GM19324 (cell line): ENCODE measurements around the gene ANKRD30A.
"Not testable (repeated sequence)": the region's sequence is repeated elsewhere in the genome, so short reads cannot be mapped to it uniquely, and the experiment has no call there.

ENCODE experiments used
- ATAC-seq: cut with Tn5 transposase; IDR thresholded peaks from one replicate; pipeline ENCODE4 v1.9.1; 2021; ENCODE audit warnings: mild to moderate bottlenecking, moderate library complexity; ENCODE audit not compliant: unreplicated experiment, low FRiP score

The ANKRD30A gene

DNA sequence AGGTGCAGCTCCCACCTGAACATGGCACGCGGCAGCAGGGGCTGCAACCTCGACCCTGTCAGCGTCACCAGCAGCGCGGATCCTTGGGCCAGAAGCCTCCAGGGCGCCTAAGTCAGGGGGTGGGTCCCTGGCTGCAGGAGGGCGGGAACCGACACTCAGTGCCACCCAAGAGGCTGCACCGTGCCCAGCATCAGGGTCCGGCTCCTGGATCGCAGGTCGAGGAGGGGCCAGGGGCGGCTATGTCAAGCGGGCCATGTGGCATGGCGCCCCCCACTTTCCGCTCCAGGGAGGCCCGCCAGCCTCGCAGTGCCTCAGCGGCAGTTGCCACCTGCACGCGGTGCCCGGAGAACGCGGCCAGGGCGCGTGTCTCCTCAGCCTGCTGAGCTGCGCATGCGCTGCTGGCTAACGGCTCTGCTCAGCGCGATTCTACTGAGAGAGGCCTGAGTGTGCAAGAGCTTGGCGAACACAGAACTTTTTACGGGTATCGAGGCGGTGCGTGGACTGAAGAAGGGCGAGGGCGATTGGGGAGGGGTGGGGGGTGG is at the start of gene ANKRD30A:
Gene ANKRD30A (plus strand): TSS at position 408 of the 542 bp plus-strand sequence. CDS start 190 bp downstream, outside the sequence.
- ATAC-seq, result no peak

- ATAC-seq, result not testable (repeated sequence)
Measured at GRCh38 chr10:37076083-37076482, 49.3 kb upstream of the ANKRD30A start.

- no peak for ATAC-seq
Measured at GRCh38 chr10:37095792-37096573, 29.4 kb upstream of the ANKRD30A start.

DNA sequence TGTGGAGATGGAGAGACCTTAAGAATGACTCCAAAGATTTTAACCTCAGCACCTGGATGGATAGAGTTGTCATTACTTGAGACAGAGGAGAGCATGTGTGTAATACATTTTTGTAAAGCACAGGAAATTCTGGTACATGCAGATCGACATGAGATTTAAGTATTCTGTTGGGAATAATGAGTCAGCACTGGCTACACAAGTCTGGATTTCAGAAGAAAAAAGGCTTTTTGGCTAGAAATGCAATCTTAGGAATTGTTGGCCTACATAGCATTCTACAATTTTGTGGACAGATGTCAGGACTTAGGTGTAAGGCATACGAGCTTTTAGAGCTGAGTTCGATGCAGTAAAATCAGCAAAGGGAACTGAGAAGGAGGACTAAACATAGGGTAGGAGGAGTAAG is 24.1 kb upstream of the ANKRD30A start:
- ATAC-seq, result no peak

- ATAC-seq, result no peak
Measured at GRCh38 chr10:37109000-37109399, 16.4 kb upstream of the ANKRD30A start.

DNA sequence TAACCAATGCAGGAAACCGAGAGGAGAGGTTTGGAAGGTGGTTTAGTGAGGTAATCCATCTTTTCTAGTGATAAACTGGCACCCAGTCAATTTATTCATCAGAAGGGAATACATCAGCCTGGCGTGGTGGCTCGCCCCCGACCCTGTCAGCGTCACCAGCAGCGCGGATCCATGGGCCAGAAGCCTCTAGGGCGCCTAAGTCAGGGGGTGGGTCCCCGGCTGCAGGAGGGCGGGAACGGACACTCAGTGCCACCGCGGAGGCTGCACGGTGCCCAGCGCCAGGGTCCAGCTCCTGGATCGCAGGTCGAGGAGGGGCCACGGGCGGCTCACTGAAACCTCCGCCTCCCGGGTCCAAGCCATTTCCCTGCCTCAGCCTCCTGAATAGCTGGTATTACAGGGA is 866 bp upstream of the ANKRD30A start:
- ATAC-seq, result no peak

GRCh38 chr10:37125921-37126320 is 523 bp downstream of the ANKRD30A start:
- ATAC-seq, result no peak

GRCh38 chr10:37146443-37146842 is 21.0 kb downstream of the ANKRD30A start:
- ATAC-seq, result no peak

GRCh38 chr10:37162430-37162829 is 37.0 kb downstream of the ANKRD30A start:
- not testable (repeated sequence) for ATAC-seq

GRCh38 chr10:37171945-37172344 is 46.5 kb downstream of the ANKRD30A start:
- ATAC-seq, result not testable (repeated sequence)

- ATAC-seq, result not testable (repeated sequence)
Measured at GRCh38 chr10:37178296-37178695, 52.9 kb downstream of the ANKRD30A start.

DNA sequence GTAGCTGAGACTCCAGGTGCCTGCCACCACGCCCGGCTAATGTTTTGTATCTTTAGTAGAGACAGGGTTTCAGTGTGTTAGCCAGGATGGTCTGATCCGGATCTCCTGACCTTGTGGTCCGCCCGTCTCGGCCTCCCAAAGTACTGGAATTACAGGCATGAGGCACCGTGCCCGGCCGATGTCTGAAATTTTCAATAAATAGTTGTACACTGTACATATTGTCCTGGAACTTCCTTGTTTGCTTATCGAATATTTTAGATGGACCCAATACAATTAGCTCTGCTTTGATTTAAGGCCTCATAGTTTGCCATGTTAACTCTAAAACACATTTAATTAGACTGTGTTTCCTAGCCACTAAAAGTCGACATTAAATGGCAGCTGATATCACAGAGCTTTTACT is 57.3 kb downstream of the ANKRD30A start:
- not testable (repeated sequence) for ATAC-seq

DNA sequence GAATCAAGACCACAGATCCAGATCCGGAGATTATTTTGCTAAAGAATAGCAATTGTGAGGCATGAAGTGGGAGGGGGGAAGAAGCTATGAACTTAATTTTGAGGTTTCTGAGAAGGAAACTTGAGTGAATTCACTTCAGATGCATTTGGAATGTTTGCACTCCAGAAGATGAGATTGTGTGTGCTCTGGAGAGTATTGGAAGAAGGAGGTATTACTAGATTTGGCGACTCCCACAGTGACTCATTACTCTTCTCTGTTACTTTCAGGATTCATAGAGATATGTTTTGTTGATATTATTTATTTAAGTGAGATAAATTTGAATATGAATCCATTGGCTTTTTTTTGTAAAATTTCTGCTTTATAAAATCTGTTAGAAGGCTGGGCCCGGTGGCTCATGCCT is 80.7 kb downstream of the ANKRD30A start:
- ATAC-seq, result no peak

GRCh38 chr10:37220866-37221265 is 95.5 kb downstream of the ANKRD30A start:
- ATAC-seq, result no peak

DNA sequence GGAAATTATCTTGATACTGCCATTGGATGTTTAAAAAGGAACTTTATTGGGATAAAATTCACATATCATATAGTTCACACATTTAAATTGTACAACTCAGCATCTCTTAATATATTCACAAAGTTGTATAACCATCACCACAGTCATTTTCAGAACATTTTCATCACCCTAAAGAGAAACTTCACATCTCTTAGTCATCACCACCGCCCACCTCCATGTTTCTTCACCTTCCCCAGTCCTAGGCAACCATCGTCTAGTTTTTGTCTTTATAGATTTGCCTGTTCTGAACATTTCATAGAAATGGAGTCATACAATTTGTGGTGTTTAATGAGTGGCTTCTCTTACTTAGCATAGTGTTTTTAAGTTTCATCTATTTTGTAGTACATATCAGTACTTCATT is 96.6 kb downstream of the ANKRD30A start:
- ATAC-seq, result no peak

GRCh38 chr10:37225163-37225562 is 99.8 kb downstream of the ANKRD30A start:
- no peak for ATAC-seq

DNA sequence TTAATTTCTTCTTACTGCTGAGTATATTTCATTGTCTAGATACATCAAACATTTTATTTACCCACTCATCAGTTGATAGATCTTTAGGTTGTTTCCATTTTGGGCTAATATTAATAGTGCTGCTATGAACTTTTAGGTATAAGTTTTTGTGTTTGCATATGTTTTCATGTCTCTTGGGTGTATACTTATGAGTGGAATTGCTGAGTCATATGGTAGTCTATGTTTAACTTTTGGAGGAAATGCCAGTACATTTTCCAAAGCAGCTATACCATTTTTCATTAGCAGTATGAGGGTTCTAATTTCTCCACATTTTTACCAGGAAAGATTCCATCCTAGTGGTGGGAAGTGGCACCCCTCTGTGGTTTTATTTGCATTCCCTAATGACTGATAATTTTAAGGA is 101.1 kb downstream of the ANKRD30A start:
- no peak for ATAC-seq

- no peak for ATAC-seq
Measured at GRCh38 chr10:37234692-37235091, 109.3 kb downstream of the ANKRD30A start.

GRCh38 chr10:37236093-37236492 is 110.7 kb downstream of the ANKRD30A start:
- ATAC-seq, result no peak

DNA sequence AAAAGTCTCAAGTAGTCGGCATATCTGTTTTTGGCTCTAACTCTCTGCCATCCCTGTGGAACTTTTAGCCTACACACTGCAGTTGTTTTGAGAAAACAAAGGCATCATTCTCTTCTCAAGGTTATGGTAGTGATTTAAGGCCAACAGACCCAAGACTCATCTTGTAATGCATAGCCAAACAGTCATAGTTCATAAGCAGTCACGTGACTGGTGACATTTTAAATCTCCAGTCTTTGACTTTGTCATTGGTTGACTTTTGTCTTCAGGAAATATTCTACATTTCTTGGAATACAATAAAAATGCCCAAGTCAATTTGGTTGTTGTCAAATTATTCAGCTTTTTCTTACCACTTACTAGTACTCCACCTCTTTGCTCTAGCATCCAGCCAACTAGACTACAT is 114.8 kb downstream of the ANKRD30A start:
- ATAC-seq, result no peak

DNA sequence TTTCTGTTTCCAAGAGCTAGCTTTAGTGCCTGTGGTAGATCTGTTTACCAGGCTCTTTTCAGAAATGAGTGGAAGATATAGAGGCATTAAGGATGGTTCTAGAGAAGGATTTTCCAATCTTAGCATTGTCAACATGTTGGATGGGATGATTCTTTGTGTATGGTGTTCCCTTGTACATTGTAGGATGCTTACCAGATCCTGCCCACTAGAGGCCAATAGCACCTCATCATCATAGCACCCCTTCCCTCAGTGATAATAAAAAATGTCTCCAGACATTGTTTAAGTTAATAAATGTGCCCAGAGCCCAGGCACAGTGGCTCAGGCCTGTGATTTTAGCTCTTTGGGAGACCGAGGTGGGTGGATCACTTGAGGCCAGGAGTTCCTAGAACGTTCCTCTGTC is 121.2 kb downstream of the ANKRD30A start:
- ATAC-seq, result no peak

- not testable (repeated sequence) for ATAC-seq
Measured at GRCh38 chr10:37255837-37256236, 130.4 kb downstream of the ANKRD30A start.
